ENCODE data around the gene HSPA8. TPM values are rescaled to one million over a fixed set of nuclear protein-coding genes. Genes with fewer than 3 reads are reported as not detected.

Gene HSPA8
- total and polyA plus RNA-seq, 2 of the 8 experiments (the other 6 are each of a cell fraction or from before 2014, with no cell fraction given), result 1,491 to 2,155 TPM

DNA sequence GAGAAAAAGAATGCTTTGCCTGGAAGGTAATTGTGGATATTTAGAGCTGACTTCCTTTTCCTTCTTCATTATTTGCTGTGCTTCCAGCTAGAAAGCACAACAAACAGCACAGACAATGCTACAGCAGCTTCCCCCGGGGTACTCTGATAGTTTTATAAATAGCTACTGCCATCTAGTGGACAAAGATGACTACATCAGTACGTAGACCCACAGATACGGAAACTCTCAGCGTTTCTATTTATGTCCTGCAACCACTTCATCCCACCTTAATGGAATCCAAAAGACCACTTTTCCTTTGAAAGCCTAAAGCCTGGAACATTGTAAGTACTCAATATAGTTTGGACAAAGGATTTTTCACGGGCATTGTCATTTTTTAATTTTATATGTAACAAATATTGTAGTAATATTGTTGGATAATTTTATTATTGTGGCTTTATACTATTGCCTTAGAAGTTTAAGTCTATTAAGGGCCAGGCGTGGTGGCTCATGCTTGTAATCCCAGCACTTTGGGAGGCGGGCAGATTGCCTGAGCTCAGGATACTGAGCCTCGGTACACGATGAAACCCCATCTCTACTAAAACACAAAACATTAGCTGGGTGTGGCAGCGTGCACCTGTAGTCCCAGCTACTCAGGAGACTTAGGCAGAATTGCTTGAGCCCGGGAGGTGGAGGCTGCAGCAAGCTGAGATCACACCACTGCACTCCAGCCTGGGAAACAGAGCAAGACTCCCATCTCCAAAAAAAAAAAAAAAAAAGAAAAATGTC is 7.5 kb downstream of the HSPA8 start (continued):
- no peak for TF ChIP-seq EP300 (IDR thresholded peaks at IDR 0.05; ENCODE audit: borderline replicate concordance in 1 of 2, low read depth in 2 of 2, low read length in 2 of 2)
